Left renal cortex interstitium (tissue), 4 donors: ENCODE results near the gene DSCAML1. TPM values are rescaled to one million over a fixed set of nuclear protein-coding genes. Genes with fewer than 3 reads are reported as not detected.
"Not testable (repeated sequence)": the region's sequence is repeated elsewhere in the genome, so short reads cannot be mapped to it uniquely, and the experiment has no call there.

Experiments used
- DNase-seq, 4 donors: peaks; one replicate each; pipeline ENCODE4 v3.0.0-alpha.2; 2013; ENCODE audit warnings: low read depth in 4 of 4, low spot score in 2 of 4, missing footprints in 1 of 4
- polyA plus RNA-seq, 4 donors: library from polyadenylated mRNA; unstranded; fragments of 120-200 nt; gene quantifications; one replicate each; pipeline ENCODE4 v1.2.1, GENCODE V29; 2013; ENCODE audit not compliant: insufficient read length in 4 of 4

DSCAML1 gene
- polyA plus RNA-seq, 4 donors, result 1.3 to 4.0 (median 2.0) TPM

- no peak for DNase-seq
Observed at GRCh38 chr11:117462183-117462863, 334.7 kb downstream of the DSCAML1 start.

- DNase-seq, result no peak
Observed at GRCh38 chr11:117461396-117462182, 335.4 kb downstream of the DSCAML1 start.

- no peak for DNase-seq
Observed at GRCh38 chr11:117459979-117460300, 337.1 kb downstream of the DSCAML1 start.

GRCh38 chr11:117459123-117459978 is 337.7 kb downstream of the DSCAML1 start:
- no peak for DNase-seq

GRCh38 chr11:117458275-117459122 is 338.5 kb downstream of the DSCAML1 start:
- no peak for DNase-seq

GRCh38 chr11:117457835-117458234 is 339.2 kb downstream of the DSCAML1 start:
- DNase-seq, result no peak

GRCh38 chr11:117457031-117457785 is 339.8 kb downstream of the DSCAML1 start:
- no peak for DNase-seq

- DNase-seq, result not testable (repeated sequence)
Observed at GRCh38 chr11:117456721-117457029, 340.3 kb downstream of the DSCAML1 start.

- no peak for DNase-seq
Observed at GRCh38 chr11:117456027-117456720, 340.8 kb downstream of the DSCAML1 start.

- no peak for DNase-seq
Observed at GRCh38 chr11:117454564-117454917, 342.5 kb downstream of the DSCAML1 start.

GRCh38 chr11:117453886-117454563 is 343.0 kb downstream of the DSCAML1 start:
- DNase-seq, result no peak

GRCh38 chr11:117449111-117449693 is 347.8 kb downstream of the DSCAML1 start:
- DNase-seq, result no peak

GRCh38 chr11:117444711-117445658 is 352.0 kb downstream of the DSCAML1 start:
- no peak for DNase-seq

GRCh38 chr11:117444256-117444655 is 352.8 kb downstream of the DSCAML1 start:
- no peak for DNase-seq

GRCh38 chr11:117443266-117444186 is 353.5 kb downstream of the DSCAML1 start:
- peak; percentile 19 to 55 (median 34) for DNase-seq

GRCh38 chr11:117442869-117443239 is 354.2 kb downstream of the DSCAML1 start:
- DNase-seq, result no peak
